Measurements from ENCODE around the gene RGS10. TPM values are rescaled to one million over a fixed set of nuclear protein-coding genes. Genes with fewer than 3 reads are reported as not detected.

RGS10 gene
- total and polyA plus RNA-seq, 9 of the 15 experiments (the other 6 are each of a cell fraction or from before 2014, with no cell fraction given) = 31.9 to 123 (median 62.1) TPM

GRCh38 chr10:119538632-119539358 lies 3.7 kb downstream of the RGS10 start (continued):
- TF ChIP-seq SIN3B (IDR thresholded peaks at IDR 0.05; ENCODE audit: low read depth) = no peak
- no peak for TF ChIP-seq ZNF212 (CRISPR knock-in tag; IDR thresholded peaks at IDR 0.05)
- TF ChIP-seq, protein P1, sequence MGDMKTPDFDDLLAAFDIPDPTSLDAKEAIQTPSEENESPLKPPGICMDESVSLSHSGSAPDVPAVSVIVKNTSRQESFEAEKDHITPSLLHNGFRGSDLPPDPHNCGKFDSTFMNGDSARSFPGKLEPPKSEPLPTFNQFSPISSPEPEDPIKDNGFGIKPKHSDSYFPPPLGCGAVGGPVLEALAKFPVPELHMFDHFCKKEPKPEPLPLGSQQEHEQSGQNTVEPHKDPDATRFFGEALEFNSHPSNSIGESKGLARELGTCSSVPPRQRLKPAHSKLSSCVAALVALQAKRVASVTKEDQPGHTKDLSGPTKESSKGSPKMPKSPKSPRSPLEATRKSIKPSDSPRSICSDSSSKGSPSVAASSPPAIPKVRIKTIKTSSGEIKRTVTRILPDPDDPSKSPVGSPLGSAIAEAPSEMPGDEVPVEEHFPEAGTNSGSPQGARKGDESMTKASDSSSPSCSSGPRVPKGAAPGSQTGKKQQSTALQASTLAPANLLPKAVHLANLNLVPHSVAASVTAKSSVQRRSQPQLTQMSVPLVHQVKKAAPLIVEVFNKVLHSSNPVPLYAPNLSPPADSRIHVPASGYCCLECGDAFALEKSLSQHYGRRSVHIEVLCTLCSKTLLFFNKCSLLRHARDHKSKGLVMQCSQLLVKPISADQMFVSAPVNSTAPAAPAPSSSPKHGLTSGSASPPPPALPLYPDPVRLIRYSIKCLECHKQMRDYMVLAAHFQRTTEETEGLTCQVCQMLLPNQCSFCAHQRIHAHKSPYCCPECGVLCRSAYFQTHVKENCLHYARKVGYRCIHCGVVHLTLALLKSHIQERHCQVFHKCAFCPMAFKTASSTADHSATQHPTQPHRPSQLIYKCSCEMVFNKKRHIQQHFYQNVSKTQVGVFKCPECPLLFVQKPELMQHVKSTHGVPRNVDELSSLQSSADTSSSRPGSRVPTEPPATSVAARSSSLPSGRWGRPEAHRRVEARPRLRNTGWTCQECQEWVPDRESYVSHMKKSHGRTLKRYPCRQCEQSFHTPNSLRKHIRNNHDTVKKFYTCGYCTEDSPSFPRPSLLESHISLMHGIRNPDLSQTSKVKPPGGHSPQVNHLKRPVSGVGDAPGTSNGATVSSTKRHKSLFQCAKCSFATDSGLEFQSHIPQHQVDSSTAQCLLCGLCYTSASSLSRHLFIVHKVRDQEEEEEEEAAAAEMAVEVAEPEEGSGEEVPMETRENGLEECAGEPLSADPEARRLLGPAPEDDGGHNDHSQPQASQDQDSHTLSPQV (IDR thresholded peaks at IDR 0.05) = peak; percentile 62
- TF ChIP-seq ZBTB7A (IDR thresholded peaks at IDR 0.05; ENCODE audit: borderline replicate concordance, control insufficient read depth, low read depth, low read length) = peak; percentile 73; the same call in 1 of the 2 replicates
- peak in 1 of 2 experiments; percentile 16; a peak in 1 of 4 replicates for TF ChIP-seq SIN3A (IDR thresholded peaks at IDR 0.05; ENCODE audit: borderline replicate concordance in 2 of 2, control insufficient read depth in 1 of 2, low read depth in 2 of 2, low read length in 2 of 2)
- TF ChIP-seq, protein P2, sequence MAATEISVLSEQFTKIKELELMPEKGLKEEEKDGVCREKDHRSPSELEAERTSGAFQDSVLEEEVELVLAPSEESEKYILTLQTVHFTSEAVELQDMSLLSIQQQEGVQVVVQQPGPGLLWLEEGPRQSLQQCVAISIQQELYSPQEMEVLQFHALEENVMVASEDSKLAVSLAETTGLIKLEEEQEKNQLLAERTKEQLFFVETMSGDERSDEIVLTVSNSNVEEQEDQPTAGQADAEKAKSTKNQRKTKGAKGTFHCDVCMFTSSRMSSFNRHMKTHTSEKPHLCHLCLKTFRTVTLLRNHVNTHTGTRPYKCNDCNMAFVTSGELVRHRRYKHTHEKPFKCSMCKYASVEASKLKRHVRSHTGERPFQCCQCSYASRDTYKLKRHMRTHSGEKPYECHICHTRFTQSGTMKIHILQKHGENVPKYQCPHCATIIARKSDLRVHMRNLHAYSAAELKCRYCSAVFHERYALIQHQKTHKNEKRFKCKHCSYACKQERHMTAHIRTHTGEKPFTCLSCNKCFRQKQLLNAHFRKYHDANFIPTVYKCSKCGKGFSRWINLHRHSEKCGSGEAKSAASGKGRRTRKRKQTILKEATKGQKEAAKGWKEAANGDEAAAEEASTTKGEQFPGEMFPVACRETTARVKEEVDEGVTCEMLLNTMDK (IDR thresholded peaks at IDR 0.05; ENCODE audit: borderline replicate concordance, insufficient read depth, low read depth, low read length, poor library complexity, severe bottlenecking) = no peak
- TF ChIP-seq GTF2E2 (tag; IDR thresholded peaks at IDR 0.05) = no peak
- TF ChIP-seq, protein P3, sequence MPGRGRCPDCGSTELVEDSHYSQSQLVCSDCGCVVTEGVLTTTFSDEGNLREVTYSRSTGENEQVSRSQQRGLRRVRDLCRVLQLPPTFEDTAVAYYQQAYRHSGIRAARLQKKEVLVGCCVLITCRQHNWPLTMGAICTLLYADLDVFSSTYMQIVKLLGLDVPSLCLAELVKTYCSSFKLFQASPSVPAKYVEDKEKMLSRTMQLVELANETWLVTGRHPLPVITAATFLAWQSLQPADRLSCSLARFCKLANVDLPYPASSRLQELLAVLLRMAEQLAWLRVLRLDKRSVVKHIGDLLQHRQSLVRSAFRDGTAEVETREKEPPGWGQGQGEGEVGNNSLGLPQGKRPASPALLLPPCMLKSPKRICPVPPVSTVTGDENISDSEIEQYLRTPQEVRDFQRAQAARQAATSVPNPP (IDR thresholded peaks at IDR 0.05; ENCODE audit: borderline replicate concordance, insufficient read depth, insufficient read length) = no peak
- TF ChIP-seq NR2C1 (IDR thresholded peaks at IDR 0.05) = no peak
- TF ChIP-seq NR2C1 (tag; IDR thresholded peaks at IDR 0.05) = no peak
- no peak for TF ChIP-seq SETDB1 (IDR thresholded peaks at IDR 0.05; ENCODE audit: low read length)
- TF ChIP-seq, protein P4, sequence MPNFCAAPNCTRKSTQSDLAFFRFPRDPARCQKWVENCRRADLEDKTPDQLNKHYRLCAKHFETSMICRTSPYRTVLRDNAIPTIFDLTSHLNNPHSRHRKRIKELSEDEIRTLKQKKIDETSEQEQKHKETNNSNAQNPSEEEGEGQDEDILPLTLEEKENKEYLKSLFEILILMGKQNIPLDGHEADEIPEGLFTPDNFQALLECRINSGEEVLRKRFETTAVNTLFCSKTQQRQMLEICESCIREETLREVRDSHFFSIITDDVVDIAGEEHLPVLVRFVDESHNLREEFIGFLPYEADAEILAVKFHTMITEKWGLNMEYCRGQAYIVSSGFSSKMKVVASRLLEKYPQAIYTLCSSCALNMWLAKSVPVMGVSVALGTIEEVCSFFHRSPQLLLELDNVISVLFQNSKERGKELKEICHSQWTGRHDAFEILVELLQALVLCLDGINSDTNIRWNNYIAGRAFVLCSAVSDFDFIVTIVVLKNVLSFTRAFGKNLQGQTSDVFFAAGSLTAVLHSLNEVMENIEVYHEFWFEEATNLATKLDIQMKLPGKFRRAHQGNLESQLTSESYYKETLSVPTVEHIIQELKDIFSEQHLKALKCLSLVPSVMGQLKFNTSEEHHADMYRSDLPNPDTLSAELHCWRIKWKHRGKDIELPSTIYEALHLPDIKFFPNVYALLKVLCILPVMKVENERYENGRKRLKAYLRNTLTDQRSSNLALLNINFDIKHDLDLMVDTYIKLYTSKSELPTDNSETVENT (CRISPR knock-in tag; IDR thresholded peaks at IDR 0.05) = no peak
- TF ChIP-seq CXXC5 (CRISPR knock-in tag; IDR thresholded peaks at IDR 0.05) = 0 out of 2 replicates have a peak, but pooled peaks have one; percentile 38
- TF ChIP-seq GABPB1 (CRISPR knock-in tag; IDR thresholded peaks at IDR 0.05) = no peak
- TF ChIP-seq, protein P5, sequence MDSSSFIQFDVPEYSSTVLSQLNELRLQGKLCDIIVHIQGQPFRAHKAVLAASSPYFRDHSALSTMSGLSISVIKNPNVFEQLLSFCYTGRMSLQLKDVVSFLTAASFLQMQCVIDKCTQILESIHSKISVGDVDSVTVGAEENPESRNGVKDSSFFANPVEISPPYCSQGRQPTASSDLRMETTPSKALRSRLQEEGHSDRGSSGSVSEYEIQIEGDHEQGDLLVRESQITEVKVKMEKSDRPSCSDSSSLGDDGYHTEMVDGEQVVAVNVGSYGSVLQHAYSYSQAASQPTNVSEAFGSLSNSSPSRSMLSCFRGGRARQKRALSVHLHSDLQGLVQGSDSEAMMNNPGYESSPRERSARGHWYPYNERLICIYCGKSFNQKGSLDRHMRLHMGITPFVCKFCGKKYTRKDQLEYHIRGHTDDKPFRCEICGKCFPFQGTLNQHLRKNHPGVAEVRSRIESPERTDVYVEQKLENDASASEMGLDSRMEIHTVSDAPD (CRISPR knock-in tag; IDR thresholded peaks at IDR 0.05) = no peak
